ENCODE measurements around the gene HOXB2.

DNA sequence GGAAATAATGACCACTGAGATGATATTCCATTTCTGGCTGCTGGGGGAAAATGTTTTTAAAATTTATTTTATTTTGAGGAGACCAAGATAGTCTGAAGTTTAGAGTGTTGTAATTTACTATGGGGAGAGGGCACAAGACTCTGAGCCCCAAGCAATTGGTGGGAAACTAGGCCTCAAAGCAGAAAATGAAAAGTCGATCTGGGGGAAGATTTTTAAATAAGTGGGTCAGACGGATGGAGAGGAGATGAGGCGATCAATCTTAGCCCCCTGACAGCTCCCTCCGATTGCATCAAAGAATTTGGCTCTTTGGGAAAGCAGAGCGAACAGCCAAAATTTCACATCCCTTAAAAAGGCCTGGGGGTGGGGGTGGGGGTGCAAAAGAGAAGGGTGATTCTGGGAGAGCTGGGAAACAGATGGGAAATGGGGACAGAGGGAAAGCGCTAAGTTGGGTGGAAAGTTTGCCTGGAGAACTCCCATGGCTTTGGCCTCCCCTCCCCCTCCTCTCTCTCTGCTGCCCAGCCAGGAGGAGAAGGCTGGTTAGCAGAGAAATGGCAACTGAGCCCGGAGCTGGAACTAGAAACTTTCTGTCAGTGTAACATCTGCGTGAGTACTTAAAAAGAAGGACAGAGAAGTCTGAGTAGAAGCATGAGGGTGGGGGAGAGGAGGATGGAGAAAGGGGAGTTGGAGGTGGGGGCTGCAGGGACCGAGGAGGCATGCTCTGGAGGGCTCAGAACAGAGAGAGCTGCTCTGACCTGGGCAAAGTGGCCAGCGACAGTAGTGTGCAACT, 1.4 kb upstream of the HOXB2 start:
- TF ChIP-seq BACH1 (IDR thresholded peaks at IDR 0.05; ENCODE audit: low read length) (no peak), POLR2AphosphoS5 (IDR thresholded peaks at IDR 0.05; ENCODE audit: low read depth, low read length) (no peak), BRCA1 (IDR thresholded peaks at IDR 0.05; ENCODE audit: low read depth, low read length) (no peak), YY1 (IDR thresholded peaks at IDR 0.05; ENCODE audit: low read depth, low read length) (no peak), EP300 (IDR thresholded peaks at IDR 0.05; ENCODE audit: borderline replicate concordance in 1 of 2, low read depth in 2 of 2, low read length in 2 of 2) (no peak), MAX (IDR thresholded peaks at IDR 0.05) (no peak), E2F6 (IDR thresholded peaks at IDR 0.05) (no peak)
- TF ChIP-seq, protein P1, sequence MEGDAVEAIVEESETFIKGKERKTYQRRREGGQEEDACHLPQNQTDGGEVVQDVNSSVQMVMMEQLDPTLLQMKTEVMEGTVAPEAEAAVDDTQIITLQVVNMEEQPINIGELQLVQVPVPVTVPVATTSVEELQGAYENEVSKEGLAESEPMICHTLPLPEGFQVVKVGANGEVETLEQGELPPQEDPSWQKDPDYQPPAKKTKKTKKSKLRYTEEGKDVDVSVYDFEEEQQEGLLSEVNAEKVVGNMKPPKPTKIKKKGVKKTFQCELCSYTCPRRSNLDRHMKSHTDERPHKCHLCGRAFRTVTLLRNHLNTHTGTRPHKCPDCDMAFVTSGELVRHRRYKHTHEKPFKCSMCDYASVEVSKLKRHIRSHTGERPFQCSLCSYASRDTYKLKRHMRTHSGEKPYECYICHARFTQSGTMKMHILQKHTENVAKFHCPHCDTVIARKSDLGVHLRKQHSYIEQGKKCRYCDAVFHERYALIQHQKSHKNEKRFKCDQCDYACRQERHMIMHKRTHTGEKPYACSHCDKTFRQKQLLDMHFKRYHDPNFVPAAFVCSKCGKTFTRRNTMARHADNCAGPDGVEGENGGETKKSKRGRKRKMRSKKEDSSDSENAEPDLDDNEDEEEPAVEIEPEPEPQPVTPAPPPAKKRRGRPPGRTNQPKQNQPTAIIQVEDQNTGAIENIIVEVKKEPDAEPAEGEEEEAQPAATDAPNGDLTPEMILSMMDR (IDR thresholded peaks at IDR 0.05; ENCODE audit: control extremely low read depth in 1 of 3, insufficient read depth in 1 of 3, low read depth in 1 of 3, low read length in 3 of 3) = no peak
